Ishikawa (cell line): Measurements from ENCODE around the gene OLAH.
"Not testable (repeated sequence)": the region's sequence is repeated elsewhere in the genome, so short reads cannot be mapped to it uniquely, and the experiment has no call there.

Experiments used
- CEBPB ChIP-seq: IDR thresholded peaks from 2 replicates; pipeline ENCODE4 v1.6.1; 2012
- EGR1 ChIP-seq: IDR thresholded peaks from 2 replicates; pipeline ENCODE4 v1.6.1; 2012
- NFIC ChIP-seq: IDR thresholded peaks from 2 replicates; pipeline ENCODE4 v1.6.1; 2012
- RAD21 ChIP-seq: IDR thresholded peaks from 2 replicates; pipeline ENCODE4 v1.6.1; 2012; ENCODE audit warnings: low read depth
- USF1 ChIP-seq: IDR thresholded peaks from 2 replicates; pipeline ENCODE4 v1.6.1; 2012

- TF ChIP-seq USF1, CEBPB, RAD21, EGR1: not testable (repeated sequence)
- peak; percentile 58 for TF ChIP-seq NFIC
Measured at GRCh38 chr10:15013530-15013929, 30.2 kb upstream of the OLAH start.
